Measurements from ENCODE around the gene PIERCE2.
"Not testable (repeated sequence)": the region's sequence is repeated elsewhere in the genome, so short reads cannot be mapped to it uniquely, and the experiment has no call there.

Gene PIERCE2, protein sequence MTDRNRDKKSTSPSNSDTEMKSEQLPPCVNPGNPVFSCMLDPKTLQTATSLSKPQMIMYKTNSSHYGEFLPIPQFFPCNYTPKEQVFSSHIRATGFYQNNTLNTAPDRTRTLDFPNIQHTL

DNA sequence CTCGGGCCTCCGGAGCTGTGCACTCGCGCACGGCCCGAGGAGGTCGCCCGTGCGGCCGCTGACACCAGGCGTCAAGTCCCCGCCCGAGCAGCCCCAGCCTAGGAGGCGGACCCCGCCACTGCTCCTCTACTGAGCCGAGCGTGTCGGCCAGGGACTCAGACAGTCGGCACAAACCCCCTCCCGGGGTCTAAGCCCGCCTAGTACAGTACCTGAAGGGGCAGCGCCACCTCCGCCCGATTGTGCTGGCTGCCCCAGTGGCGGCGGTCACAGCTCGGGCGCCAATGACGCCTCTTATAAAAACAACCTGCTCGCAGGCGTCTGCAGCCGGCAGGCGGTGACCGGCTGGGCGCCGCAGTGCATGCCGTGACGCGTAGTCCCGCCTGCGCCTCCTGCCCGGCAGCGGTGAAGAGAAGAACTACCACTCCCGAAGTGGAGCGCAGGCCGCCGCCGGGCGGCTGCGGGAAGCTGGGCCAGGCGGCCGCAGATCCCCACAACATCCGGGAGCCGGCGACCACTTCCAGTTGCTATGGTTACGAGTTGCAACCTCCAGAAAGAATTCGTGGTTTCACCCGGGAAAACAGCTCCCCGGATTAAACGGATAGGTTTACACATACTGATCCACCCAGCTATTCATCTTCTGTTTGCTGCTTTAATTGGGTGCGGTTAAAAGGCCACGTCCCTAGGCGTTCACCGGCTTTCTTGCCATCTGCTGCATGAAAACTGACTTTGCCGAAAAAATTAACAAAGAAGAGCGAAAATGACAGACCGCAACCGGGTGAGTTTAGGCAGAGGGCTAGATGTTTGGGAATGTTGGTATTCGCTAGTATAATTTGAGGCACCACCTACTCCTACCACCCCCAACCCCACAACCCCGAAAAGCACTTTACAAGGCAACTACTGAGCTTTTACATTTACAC is at the start of gene PIERCE2, which contains the start of gene CCPG1:
PIERCE2 (plus strand) TSS at position 484 of the 917 bp plus-strand sequence; CDS start at position 758, 274 bp downstream.
CCPG1 (minus strand) TSS at position 348 of the 917 bp plus-strand sequence. CDS start 18,935 bp downstream, outside the sequence.
- DNase-seq (ENCODE audit: low read depth), result peak; percentile 95

DNA sequence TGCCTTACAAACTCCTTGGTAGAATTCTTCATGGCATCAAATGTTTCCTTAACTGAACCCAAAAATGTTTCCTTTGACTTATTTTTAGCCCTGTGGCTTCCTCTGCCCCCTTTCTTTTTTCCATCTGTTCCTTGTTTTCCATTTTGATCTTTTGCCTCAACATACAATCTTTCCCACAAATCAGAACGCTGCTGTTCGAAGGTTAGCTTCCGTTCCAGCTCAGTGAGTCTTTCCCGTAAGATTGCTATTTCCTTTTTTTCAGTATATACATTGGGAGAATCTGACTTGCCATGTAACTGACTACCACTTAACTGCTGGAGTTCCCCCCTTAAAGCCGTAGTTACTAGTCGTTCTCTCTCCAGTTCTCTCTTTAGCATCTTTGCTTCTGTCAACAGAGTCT is 48.0 kb upstream of the PIERCE2 start:
- DNase-seq (ENCODE audit: low read depth), result no peak

DNA sequence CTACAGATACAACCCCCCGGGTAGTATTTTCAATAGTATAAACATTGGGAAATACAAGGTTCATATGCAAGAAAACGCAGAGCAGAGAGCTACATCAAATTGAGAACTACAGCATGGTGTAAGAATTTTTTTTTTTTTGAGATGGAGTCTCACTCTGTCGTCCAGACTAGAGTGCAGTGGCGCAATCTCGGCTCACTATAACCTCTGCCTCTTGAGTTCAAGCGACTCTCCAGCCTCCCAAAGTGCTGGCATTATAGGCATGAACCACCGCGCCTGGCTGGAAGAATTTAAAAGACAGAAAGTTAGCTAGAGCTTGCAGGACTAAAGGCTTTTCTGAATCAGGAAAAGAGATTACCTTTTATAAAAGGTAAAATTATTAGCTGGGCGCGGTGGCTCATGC is 47.2 kb upstream of the PIERCE2 start:
- no peak for DNase-seq (ENCODE audit: low read depth)

DNA sequence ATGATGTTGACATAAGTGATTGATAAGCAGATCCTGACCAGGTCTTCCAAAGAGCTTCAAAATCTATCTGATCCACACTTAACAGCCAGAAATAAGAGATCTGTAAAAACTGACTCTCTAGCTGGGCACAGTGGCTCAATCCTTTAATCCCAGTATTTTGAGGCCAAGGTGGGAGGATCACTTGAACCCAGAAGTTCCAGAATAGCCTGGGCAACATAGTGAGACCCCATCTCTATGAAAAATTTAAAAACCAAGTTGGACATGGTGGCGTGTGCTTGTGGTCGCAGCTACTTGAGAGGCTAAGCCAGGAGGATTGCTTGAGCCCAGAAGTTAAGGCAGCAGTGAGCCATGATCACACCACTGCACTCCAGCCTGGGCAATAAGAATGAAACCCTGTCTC is 45.7 kb upstream of the PIERCE2 start:
- no peak for DNase-seq (ENCODE audit: low read depth)

DNA sequence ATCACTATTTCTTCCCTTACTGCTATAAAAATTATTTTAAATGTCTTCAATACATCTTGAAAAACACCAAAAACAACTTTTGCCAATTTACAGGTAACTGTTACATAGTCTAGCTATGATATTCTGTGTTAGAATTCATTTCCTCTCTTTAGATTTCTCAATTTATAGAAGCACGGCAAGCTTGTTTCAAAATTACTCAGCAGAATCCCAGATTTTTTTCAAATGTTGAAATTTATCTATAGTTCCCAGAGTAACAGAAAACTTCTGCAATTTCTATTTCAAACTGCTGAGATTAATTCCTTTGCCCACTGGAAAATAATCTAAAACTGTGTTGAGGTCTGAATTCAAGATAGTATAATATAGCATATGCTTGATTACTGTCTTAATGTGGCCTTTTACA is 41.3 kb upstream of the PIERCE2 start:
- DNase-seq (ENCODE audit: low read depth), result no peak

DNA sequence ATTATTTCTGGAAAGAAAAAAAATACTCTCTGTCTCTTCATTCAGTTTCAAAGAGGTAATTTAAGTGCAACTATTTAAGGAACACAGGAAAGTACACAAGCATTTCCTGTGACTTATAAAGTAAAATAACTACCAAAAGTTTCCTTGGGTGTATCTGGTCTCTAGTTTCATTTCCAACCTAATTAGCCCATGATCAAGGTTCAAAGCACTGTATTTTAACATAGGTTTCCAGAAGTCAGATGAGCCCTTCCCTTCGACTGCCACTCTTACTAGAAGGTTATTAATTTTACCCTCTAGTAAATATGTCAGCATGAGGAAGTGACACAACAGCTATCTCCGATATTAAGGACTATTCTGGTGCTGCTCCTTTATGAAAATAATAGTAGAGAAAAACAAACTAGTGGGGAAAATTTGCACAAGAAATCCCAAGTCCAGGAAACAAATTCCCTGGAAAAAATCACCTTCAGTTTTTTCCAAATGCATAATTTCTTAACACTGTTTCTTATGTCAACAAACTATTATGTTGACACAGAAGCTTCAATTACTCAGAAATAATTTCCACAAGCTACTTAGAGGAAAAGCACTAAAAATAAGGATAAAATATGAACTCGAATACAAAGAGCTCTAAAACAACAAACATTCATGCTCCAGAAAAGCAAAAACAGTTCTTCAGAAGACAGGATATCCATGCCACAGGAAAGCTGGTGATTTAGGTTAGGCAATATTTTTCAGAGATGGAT is 35.4 kb upstream of the PIERCE2 start:
- DNase-seq (ENCODE audit: low read depth), result no peak

DNA sequence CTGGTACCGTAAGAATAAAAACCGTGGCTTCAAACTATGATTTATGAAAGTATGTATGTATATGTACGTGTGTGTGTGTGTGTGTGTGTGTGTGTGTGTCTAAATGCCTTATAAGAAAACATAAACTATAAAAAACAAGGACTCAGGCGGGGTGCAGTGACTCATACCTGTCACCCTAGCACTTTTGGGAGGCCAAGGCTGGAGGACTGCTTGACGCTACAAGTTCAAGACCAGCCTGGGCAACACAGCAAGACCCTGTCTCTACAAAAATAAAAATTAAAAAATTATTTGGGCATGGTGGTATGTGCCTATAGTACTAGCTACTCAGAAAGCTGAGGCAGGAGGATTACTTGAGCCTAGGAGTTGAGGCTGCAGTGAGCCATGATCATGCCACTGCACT is 29.2 kb upstream of the PIERCE2 start:
- no peak for DNase-seq (ENCODE audit: low read depth)

DNA sequence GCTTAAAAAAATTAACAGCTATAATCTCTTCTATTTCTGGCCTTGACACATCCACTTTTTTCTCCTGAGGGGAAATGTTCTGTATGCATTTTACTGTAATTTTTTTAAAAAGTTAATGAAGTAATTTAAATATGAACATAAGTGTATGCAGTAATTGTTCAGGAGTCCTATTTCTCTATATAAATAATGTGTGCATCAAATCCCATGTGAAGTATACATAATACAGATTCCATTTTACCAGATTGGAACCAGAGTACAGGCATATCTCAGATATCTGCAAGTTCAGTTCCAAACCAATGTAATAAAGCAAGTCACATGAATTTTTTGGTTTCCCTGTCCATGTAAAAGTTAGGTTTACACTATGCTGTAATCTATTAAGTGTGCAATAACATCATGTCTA is 26.7 kb upstream of the PIERCE2 start:
- DNase-seq (ENCODE audit: low read depth), result no peak

DNA sequence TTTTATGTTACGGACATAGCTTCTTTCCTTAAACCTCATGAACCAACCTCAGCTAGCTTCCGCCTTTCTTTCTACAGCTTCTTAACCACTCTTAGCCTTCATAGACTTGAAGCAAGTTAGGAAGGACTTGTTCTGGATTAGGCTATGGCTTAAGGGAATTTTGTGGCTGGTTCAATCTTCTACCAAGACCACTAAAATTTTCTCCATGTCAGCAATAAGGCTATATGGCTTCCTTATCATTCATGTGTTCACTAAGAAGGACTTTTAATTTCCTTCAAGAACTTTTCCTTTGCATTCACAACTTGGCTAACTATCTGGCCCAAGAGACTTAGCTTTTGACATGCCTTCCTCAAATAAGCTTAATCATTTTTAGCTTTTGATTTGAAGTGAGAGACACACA is 24.6 kb upstream of the PIERCE2 start:
- no peak for DNase-seq (ENCODE audit: low read depth)

DNA sequence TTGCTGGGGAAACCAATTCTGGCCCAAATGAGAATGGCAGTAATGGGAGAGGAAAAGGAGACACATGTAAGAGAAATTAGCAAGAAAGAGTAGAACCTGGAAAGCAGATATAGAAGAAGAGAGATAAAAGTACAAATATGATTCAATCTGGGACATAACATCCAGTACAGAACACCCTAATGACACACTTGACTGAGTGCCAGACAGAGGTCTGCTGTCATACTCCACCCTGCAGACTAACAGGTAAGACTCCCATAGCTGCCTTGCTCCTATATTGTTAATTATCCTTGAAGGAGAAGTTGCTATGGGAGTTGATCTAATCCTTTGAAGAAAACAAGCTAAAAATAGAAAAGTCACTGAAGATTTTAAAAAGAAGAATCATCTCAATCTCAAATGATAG is 21.3 kb upstream of the PIERCE2 start:
- no peak for DNase-seq (ENCODE audit: low read depth)

DNA sequence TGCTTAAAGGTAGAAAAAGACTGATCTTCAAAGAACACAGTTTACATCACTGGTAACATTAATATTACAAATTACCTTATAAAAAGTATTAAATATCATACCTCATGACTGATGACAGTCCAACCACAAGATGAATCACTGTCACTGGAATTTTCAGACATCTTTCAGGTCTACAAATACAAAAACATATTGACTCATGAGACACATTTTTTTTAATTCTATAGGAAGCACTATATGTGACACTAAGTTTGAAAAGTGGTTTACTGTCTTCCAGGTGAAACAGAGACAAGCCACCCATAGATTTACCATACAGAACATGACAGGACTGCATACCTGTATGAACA is 19.1 kb upstream of the PIERCE2 start:
- no peak for DNase-seq (ENCODE audit: low read depth)

DNA sequence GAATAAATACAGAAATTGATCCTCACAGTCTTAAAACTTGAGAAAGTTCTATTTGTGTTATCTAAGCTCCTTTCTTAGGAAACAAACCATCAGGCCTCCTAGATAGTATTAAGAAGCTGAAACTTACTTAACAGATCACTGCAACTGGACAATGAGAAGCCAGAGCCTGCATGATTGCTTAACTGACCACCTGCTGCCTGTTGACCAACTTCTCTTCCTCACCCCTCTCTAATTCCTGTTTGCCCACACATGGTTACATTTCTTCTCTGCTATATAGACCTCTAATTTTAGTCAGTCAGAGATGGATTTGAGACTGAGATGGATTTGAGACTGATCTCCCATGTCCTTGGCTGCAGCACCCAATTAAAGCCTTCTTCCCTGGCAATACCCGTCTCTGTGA is 13.6 kb upstream of the PIERCE2 start:
- DNase-seq (ENCODE audit: low read depth), result peak; percentile 63

DNA sequence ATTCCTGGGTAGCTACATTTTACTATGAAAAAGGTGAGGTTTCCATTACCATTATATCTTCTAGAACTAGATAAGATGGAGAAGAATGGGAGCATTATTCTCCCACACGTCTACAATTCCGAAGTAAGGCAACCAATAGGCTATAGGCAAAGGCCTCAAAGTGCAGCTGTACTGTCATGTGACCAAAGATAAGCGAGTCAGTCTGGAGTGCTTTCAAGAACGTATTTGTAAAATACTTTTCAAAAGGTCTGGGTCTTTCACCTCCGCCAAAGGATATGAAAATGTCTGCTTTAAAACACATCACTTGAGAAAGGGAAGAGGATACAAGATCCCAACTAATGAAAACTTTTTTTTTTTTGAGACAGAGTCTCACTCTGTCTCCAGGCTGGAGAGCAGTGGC is 10.1 kb upstream of the PIERCE2 start:
- no peak for DNase-seq (ENCODE audit: low read depth)

DNA sequence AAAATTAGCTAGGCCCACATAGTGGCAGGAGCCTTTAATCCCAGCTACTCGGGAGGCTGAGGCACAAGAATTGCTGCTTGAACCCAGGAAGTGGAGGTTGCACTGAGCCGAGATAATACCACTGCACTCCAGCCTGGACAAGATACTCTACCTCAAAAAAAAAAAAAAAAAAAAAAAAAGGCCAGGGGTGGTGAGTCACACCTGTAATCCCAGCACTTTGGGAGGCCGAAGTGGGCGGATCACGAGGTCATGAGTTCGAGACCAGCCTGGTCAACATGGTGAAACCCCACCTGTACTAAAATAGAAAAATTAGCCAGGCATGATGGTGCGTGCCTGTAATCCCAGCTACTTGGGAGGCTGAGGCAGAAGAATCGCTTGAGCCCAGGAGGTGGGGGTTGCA is 8.2 kb upstream of the PIERCE2 start:
- not testable (repeated sequence) for DNase-seq (ENCODE audit: low read depth)

DNA sequence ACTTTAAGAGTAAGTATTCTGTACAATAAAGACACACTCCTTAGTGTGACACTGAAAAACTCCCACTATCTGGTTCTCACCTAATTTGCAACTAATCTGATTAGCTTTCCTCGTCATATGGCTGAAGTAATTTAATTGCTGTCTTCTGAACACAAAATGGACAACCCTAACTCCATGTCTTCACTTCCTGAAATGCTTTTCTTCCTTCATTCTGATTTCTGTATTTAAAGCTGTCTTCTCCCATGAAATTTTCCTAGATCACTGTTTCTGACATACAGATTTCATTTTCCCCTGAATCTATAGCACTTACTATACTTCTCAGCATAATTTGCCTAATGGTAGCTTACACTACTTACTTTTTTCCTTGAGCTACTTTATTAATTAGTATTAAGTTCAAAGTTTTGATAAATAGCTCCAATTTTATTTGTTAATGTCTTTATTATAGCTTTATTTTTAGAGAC is 6.5 kb upstream of the PIERCE2 start:
- DNase-seq (ENCODE audit: low read depth), result no peak

DNA sequence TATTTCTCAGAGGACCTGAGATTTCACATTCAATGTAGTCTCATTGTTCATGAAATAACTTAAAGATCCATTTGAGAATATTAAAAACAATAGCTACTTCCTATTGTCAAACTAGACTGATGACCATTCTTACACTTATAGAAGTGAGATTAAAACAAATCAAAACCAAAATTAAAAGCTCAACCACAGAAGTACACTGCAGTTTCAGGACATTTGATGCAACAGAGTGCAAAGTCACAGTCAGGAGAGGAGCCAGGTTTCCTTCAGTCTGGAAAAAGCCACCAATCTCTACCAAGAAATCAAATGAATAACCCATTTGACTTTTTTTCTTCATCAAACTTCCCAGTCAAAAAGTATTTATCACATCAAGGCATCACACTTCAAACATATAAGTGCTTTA is 5.6 kb upstream of the PIERCE2 start:
- DNase-seq (ENCODE audit: low read depth), result peak; percentile 13

DNA sequence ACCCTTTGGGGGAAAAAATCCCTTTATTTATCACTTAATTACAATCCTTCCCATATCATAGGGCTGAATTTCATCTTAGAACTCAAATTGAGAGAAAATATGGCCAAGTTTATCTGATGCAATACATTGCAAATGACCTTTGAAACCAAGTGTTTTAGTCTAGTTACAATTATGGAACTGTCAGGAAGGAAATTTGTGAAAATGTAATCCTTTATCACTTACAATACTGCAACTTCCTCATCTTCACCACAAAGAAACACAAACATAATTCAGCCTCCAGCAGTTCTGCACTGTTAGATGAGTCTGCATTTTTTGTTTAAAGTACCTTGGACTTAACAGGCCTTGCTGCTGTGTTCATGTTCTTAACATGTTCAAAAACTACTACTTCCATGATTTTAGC is 4.8 kb upstream of the PIERCE2 start:
- DNase-seq (ENCODE audit: low read depth), result peak; percentile 48

DNA sequence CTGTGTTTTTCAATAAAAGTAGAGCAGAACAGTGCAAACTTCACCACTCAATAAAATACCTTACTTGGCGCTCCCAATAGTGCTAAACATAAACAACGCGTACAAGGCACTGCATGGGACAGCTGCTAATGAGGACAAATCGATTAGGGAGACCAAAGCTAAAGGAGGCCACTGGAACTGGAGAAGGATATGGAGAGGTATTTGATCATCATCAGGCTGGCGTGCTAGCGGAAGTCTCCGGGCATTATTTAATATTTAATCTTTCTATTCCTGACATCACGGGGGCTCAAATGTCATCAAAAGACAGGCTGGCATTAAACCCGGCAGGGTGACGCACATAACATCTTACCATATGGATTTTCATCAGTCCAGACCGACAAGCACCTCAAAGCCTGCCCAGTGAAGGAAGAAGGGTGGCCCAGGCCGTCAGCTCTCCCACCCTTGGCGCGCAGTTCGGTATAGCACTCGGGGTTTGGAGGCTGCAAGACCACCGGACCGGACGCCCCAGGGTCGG is 740 bp upstream of the PIERCE2 start:
- peak; percentile 38 for DNase-seq (ENCODE audit: low read depth)

DNA sequence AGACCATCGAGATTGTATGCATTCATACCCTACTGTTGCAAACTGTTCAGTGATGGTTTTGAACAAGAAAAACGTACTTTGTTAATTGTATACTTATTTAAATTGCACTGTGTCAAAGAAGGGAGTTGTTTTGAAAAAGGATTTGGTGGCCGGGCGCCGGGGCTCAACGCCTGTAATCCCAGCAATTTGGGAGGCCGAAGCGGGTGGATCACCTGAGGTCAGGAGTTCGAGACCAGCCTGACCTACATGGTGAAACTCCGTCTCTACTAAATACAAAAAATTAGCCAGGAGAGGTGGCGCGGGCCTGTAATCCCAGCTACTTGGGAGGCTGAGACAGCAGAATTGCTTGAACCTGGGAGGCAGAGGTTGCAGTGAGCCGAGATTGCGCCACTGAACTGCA is 681 bp downstream of the PIERCE2 start:
- DNase-seq (ENCODE audit: low read depth), result not testable (repeated sequence)

DNA sequence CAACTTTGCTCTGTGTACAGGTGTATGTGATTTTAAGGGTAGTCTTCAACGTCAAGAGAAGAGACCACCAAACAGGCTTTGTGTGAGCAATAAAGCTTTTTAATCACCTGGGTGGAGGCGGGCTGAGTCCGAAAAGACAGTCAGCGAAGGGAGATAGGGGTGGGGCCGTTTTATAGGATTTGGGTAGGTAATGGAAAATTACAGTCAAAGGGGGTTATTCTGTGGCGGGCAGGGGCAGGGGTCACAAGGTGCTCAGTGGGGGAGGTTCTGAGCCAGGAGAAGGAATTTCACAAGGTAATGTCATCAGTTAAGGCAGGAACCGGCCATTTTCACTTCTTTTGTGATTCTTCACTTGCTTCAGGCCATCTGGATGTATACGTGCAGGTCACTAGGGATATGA is 9.4 kb downstream of the PIERCE2 start:
- not testable (repeated sequence) for DNase-seq (ENCODE audit: low read depth)

DNA sequence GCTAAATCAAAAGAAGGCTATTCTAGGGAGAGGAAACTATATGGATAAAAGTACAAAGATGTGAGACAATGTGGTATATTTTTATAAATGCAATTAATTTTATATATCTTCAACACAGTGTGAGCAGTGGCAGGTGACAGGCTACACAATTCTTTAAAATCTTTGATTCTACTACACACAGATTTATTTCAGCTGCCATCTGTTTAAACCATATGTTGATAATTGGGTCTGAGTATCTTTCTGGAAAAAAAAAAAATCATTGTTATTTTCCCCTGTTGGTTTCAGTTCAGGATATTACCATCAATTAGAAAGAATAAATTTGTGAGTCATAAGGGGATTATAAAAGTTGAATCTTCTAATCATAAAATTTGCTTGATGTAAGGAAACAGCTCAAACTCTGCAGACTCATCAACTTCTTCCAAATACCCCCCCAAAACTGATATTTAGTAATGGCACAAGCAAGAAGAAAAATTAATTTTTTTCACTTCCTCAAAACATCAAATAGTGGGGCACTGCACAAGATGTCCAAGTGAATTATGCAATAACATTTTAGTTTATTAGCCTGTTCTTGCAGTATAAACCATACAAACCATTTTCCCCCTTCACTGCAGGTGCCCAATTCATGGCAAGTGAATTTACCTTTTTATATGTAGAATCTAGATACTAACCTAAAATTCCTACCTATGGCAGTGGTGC is 12.0 kb downstream of the PIERCE2 start:
- no peak for DNase-seq (ENCODE audit: low read depth)

DNA sequence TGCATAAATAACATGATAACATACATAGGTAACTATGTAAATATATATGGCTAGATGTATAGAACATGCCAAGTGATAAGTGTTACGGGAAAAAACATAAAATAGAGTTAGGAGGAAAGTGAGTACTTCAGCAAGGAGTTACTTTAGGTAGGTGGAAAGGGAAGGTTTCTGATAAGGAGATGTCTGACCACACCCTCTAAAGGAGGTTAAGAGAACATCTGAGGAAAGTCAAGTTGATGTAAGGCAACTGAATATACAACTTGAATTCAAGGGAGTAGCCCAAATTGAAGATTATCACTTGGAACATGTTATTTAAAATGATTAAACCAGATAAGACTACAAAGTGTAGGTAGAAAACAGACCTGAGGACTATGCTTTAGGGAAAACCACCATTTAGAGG is 13.8 kb downstream of the PIERCE2 start:
- no peak for DNase-seq (ENCODE audit: low read depth)
